Stimulated activated naive CD8-positive, alpha-beta T cell treated with anti-CD3 and anti-CD28 coated beads, Interleukin-15, Interleukin-2, amounts not matched to agents 100 U/mL and 50 U/mL, for 24 hours (primary cell): Measurements from ENCODE around the gene AQP6.
"Not testable (repeated sequence)": the region's sequence is repeated elsewhere in the genome, so short reads cannot be mapped to it uniquely, and the experiment has no call there.

Experiments
- ATAC-seq: fragments of 150-1000 bp; cut with Tn5 transposase; one replicate; pipeline ENCODE4 v1.10.0; 2021
- DNase-seq: peaks from one replicate; pipeline ENCODE4 v3.0.0; 2021

AQP6 gene

DNA sequence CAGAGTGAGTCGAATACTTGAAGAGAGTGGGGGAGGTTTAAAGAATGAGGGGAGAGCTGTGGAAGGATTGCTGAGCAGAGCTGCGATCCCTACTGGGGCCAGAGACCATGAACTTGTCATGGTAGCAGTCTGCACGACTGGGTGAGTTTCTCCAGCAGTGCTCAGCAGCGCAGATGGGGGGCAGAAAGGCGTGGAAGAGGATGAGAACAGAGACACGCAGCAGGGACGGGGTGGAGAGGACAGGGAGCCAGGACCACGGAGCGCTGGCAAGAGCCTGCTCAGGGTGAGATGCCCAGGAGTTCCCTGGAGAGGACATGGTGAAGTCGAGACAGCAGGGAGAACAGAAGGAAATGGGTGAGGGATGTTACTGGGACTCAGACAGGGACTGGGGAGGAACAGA is 2.1 kb upstream of the AQP6 start:
- ATAC-seq (no peak), DNase-seq (no peak)

- DNase-seq (no peak), ATAC-seq (no peak)
Measured at GRCh38 chr12:49971141-49971540, 1.6 kb upstream of the AQP6 start.

DNA sequence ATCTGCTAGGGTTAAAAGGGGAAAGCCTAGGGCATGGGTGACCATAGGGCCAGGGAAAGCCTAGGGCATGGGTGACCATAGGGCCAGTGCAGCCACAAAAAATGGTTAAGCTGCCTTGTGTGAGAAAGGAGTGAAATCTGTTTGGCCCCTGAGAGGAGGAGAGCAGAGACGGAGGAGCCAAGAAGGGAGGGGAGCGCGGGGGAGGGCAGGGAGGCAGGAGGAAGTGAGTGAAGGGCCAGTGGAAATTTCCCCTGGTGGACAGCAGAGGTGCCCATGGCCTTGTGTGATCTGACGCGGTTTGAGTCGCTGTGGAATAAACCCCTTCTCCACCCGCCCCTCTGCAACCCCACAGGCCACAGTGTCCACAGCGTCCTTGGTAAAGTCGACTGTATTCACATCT is 618 bp upstream of the AQP6 start:
- ATAC-seq = no peak

DNA sequence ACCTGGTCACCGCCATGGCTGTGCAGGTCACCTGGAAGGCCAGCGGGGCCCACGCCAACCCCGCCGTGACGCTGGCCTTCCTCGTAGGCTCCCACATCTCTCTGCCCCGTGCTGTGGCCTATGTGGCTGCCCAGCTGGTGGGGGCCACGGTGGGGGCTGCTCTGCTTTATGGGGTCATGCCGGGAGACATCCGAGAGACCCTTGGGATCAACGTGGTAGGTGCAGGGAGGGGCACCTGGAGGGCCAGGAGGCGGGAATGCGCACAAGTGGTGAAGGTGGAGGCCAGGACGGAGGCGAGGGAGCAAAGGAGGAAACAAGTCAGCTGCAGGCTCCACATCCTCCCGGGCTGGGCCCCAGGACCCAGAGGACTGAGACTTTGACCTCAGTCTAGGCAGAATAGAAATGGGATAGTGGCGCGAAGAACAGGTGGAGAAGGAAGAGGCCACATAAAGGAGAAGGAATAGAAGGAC is 649 bp downstream of the AQP6 start:
- ATAC-seq = no peak
- DNase-seq = no peak

More for the DNA sequence above, 618 bp upstream of the AQP6 start:
- DNase-seq = no peak

- no peak for ATAC-seq
Measured at GRCh38 chr12:49974231-49974675, 1.5 kb downstream of the AQP6 start.

DNA sequence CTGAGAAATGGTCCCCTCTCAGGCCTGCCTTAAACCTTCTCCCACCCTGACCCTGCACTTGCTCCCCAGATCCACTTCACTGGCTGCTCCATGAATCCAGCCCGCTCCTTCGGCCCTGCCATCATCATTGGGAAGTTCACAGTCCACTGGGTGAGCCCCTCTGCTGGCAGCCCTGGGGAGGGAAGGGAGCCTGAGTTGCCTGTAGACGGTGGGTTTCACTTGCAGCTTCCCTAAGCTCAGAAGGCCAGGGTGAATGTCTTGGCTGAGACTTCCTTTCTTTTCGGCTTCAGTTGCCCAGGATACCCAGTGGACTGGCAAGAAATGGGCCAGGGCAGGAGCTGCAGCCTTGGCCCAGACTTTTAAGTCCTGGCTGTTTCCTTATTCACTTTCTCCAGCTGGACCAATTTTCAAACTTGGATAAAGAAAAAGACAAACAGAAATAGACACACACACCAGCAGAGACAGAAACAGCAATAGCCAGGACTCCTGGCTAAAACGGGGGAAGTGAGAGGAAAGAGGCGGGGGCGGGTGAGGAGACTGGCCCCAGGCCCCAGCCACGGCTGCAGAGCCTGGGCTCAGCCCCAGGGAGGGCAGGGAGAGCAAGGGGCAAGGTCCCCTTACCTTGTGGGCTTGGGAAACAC is 2.0 kb downstream of the AQP6 start:
- ATAC-seq (no peak), DNase-seq (no peak)

More at GRCh38 chr12:49974231-49974675, 1.5 kb downstream of the AQP6 start:
- DNase-seq = no peak

GRCh38 chr12:49975318-49975761 is 2.6 kb downstream of the AQP6 start:
- DNase-seq = no peak
- no peak for ATAC-seq

- ATAC-seq = no peak
- no peak for DNase-seq
Measured at GRCh38 chr12:49976557-49976956, 3.8 kb downstream of the AQP6 start.

GRCh38 chr12:49978125-49978524 is 5.4 kb downstream of the AQP6 start:
- no peak for ATAC-seq
- DNase-seq = no peak

GRCh38 chr12:49979016-49979586 is 6.4 kb downstream of the AQP6 start:
- DNase-seq (no peak), ATAC-seq (no peak)

DNA sequence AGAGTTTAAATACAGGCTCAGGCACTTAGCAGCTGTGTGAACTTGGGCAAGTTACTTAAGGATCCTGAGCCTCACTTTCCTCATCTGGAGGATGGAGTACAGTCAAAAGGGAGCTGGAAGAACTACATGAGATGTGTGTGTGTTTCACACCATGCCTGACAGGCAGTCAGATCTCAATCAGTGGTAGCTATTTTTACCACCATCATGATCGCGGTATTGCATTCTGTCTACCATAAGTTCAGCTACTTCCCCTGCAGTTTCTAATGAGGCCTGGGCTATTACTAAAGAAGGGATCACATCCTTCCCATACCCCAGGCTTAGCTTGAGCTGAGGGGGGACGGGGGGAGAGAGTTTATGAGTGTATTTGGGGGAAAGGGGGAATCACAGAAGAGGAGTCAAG is 7.0 kb downstream of the AQP6 start:
- ATAC-seq (no peak), DNase-seq (no peak)

DNA sequence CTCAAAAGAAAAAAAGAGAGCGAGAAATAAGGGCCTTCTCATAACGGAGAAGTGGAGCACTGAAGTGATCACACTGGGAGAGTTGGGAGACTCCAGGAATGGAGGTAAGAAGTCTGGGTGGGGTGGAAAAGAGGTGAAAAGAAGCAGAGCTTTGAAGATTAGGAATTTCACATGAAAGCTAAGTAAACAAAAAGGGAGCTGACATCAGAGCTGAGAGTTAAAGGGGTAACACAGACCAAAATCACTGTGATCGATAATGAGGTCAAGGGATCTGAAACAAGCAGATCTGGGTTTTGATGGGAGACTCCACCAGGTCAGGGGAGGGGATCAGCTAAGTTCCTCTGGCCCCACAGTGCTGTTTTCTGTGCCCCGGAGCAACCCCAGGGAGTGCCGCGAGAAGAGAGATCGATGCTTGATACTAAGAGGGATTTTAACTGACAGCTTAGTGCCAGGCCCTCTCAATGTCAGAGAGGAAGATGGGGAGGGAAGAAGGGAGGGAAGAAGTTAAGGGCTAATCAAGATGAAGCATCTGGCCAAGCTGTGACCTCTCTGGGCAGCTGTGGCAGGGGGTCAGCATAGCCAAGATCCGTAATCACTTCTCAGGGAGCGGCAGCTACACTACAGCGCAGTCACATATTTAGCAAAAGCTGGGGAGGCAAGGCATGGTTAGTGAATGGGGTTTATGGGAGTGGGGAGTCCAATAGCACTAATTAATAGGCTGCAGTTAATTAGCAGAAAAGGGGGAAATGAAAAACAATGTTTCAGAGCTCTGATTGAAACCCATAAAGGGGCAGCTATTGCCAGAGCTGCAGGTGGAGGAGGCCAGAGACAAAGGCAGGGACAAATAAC is 8.0 kb downstream of the AQP6 start:
- no peak for ATAC-seq

GRCh38 chr12:49982246-49983087 is 9.7 kb downstream of the AQP6 start:
- ATAC-seq (no peak), DNase-seq (no peak)

More for the DNA sequence above, 8.0 kb downstream of the AQP6 start:
- no peak for DNase-seq

- DNase-seq (no peak), ATAC-seq (no peak)
Measured at GRCh38 chr12:49983892-49984291, 11.1 kb downstream of the AQP6 start.

GRCh38 chr12:49984476-49985359 is 12.0 kb downstream of the AQP6 start:
- no peak for DNase-seq
- no peak for ATAC-seq

DNA sequence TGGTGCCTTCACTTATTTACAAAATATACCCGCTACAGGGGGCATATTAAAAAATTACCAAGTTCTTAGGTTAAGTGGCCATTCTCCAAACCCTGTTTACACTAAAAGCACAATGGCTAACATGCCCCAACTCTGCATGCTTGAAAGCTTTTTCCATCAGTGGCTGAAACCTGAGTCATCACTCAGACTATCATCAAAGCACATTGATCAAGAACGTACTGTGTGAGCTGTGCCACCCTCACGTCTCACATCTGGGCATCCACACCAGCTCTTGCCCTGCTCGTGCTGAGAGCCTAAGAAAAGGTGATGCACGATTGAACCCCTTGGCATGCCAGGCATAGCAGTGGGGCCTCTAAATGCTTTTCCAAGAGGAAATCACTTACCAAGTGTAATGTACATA is 13.2 kb downstream of the AQP6 start:
- no peak for DNase-seq
- ATAC-seq = peak; percentile 84

- not testable (repeated sequence) for DNase-seq, ATAC-seq
Measured at GRCh38 chr12:49986476-49986875, 13.7 kb downstream of the AQP6 start.

GRCh38 chr12:49987625-49988303 is 15.0 kb downstream of the AQP6 start:
- DNase-seq (no peak), ATAC-seq (no peak)

DNA sequence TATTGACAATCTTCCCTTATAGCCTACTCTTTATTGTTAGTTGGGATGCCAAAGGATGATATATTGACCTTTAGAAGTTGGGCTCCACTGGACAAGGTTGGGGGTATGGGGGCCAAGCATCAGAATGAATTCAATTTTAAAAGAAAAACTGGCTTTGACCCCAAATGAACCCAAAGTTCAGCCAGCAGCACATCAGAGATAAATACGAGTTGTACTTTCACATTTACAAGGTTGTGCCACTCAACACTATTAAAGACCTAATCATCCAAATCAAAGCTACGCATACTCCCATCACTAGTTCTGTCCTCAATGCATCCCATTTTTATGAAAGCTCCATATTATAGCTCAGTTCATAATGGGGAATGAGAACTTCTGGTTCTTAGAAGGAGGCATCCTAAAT is 16.7 kb downstream of the AQP6 start:
- not testable (repeated sequence) for DNase-seq, ATAC-seq

- no peak for DNase-seq
- ATAC-seq = no peak
Measured at GRCh38 chr12:49990273-49990672, 17.5 kb downstream of the AQP6 start.
